ENCODE data around the gene DDX28.

Gene DDX28

GRCh38 chr16:68022728-68023537, at the start of gene DDX28, which contains the start of gene DUS2:
TSS of gene DDX28 (minus strand) at chr16:68023232. CDS start at chr16:68023202, 30 bp downstream.
TSS of gene DUS2 (plus strand) at chr16:68023284. CDS start at chr16:68038024, 14,740 bp downstream.
- DNase-seq: peak; percentile 91

DNA sequence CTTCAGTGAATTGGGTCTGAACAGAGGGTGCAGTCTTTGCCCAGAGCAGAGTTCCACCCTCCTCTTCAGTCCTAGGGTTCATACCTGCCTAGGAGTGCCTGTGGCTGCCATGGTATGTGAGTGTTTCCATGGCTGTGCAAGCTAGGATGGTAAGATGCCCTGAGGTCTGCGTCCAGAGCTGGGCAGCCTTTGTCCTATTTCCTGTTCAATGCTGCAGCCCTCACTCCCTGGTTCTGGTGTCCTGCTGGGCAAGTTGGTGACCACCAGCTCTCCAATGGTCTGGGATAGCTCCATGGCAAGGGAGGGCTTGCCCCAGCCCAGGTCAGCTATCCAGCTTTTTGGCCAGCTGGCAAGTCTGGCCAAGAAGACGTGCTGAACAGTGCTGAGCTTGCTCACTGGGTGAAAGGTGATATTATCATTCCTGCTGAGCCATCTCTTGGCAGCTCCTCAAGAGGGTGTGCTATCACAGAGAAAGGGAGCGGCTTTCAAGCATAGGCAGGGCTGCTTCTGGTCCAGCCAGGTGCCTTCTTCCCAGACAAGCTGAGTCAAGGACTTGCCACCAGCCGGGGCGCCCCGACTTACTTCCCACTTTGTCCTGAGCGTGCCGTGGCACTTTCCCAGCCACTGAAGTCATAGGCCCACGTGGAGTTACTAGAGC, 49.1 kb upstream of the DDX28 start:
- DNase-seq: no peak

DNA sequence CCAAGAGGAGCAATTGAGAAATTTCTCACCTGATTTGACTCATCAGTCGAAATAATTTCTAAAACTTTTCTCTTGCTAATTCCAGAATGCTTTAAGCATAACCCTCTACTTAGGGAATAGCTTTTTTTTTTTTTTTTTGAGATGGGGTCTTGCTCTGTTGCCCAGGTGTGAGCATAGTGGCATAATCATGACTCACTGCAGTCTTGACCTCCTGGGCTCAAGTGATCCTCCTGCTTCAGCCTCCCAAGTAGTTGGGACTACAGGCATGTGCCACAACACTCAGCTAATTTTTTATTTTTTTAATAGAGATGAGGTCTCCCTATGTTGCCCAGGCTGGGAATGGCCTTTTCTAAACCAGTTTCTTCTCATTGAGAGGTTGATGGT, 48.5 kb upstream of the DDX28 start:
- DNase-seq: no peak

DNA sequence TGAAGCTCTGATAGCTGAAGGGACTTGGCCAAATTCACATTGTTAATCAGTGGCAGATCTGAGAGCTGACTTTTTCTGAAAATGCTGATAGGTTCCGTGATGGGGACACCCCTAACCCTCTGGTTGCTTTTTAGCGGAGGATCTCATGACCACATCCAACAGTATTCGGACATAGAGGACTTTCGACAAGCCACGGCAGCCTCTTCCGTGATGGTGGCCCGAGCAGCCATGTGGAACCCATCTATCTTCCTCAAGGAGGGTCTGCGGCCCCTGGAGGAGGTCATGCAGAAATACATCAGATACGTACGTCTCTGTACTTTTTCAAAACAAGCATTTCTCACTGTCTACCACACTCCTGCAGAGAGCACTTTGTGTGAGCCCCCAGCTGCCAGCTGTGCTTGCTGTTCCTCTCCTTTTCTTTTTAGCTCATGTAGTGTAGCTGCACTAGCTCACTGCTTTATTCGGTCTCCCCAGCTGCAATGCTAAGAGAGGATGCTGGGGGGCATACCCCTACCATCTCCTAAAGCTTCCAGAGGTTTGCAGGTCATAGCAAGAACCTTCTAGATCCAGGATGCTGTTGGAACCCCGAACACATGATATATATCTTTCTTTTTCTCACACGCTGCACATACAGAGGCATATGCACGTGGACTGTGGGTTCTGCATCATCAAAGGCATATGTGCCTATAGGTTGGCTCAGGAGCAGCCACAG, 47.9 kb upstream of the DDX28 start:
- no peak for DNase-seq

- no peak for DNase-seq
Observed at GRCh38 chr16:68070249-68070730, 47.3 kb upstream of the DDX28 start.

DNA sequence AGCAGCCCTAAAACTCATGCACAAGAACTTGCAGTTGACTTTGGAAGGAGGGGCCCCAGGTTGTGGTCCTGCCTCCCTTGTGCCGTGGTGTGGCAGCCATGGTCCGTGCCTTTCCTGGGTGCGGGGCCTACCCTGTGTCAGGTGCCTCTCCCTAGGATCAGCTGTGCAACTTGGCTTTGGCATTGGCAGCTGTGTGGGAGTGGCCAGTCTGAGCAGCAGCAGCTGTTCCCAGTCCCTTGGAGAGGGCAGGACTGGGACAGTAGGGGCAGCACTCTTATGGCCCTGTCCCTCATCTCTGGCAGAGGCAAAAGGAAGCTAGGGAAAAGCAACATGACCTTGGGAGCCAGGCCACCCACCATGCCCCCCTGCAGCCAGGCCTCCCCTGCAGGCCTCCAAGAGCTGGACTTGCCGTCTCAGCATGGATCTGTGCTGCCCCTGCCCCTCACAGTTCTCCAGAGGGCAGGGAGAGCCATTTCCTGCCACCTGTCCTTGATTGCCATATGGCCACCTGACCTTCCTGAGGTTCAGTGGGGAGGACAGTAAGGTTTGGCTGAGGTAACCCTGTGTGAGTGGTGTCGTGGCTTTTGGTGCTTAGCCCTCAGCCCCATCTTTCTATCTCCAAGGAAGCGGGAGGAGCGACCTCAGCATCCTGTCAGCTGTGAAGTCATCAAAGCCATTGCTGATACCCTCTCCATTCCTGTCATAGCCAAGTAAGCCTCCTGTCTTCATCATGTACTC, 46.6 kb upstream of the DDX28 start:
- DNase-seq: no peak

DNA sequence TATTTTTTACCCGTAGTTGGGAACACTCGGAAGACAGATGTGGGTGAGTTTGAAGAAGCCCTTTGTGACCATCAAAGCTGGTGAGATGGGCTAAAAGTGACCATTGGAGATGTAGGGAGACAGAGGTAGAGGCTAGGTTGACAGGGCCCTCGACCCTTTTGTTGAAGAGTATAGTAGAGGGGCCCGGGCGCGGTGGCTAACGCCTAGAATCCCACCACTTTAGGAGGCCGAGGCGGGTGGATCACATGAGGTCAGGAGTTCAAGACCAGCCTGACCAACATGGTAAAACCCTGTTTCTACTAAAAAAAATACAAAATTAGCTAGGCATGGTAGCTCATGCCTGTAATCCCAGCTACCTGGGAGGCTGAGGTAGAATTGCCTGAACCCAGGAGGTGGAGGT, 45.9 kb upstream of the DDX28 start:
- no peak for DNase-seq

- no peak for DNase-seq
Observed at GRCh38 chr16:68066763-68067162, 43.7 kb upstream of the DDX28 start.

DNA sequence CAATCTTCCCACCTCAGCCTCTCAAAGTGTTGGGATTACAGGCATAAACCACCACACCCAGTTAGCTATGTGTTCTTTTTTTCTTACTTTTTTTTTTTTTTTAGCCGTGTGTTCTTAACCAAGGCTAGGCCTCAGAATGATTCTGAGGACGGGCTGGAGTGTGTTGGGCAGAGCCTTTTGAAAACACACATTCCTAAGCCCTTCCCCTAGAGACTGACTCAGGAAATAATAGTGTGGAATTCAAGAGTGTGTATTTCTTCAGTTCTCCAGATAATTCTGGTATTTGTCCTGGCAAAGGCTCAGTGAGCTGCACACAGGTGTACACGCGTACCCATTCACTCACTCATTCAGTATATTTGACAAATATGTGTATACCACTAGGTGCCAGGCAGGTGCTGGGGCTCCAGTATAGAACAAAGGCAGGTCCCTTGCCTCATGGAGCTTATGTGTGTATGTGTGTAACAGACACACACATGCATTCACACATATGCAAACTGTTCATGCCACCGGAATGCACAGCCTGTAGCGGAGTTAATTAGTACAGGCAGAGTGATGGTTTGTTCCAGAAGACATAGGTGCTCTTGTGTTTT, 42.8 kb upstream of the DDX28 start:
- no peak for DNase-seq

DNA sequence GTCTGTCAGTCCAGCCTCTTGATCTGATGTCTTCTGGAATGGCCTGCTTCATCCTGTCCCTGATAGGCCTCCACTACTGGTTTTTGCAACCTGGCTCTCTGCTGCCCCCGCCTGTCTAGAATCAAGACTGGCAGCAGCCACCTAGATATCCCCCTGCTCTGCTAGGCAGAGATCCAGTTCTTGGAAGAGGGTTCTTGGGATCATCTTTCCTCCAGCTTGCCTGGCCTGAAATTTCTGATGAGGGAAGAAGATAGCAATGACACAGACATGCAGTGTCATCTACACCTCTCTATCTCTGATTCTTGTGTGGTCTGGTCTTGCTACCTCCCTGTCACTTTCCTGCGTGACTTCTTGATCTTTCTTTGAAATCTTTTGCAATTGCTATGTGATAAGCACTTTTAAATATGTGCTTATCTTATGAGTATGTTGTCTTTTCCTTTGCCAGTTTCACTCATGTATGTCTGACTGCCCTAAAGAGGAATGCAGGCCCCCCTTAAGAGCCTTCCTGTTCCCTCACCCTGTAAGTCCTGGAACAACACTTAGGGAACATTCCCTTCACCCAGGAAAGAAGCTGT, 41.8 kb upstream of the DDX28 start:
- no peak for DNase-seq

DNA sequence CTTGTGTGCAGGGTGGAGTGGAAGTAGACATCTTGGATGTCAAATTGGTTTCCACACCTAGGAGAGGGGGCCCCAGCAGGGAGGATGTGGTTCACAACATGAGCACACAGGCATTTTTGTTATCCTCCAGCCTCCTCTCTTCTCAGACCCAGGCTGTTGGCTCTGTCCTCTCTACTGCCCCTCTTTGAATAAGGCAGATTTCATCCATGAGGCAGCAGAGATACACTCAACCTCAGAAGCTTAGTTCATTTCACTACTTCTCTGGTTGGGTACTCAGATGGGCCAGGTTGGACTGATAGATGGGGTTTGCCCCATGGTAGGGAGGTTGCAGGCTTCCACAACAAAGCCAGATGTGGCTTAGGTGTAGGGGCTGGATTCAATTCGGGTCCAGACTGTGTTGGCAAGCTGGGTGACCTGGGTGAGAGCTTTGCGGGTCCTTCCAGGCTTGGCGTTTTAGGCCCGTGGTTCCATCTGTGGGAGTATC, 39.9 kb upstream of the DDX28 start:
- DNase-seq: no peak

DNA sequence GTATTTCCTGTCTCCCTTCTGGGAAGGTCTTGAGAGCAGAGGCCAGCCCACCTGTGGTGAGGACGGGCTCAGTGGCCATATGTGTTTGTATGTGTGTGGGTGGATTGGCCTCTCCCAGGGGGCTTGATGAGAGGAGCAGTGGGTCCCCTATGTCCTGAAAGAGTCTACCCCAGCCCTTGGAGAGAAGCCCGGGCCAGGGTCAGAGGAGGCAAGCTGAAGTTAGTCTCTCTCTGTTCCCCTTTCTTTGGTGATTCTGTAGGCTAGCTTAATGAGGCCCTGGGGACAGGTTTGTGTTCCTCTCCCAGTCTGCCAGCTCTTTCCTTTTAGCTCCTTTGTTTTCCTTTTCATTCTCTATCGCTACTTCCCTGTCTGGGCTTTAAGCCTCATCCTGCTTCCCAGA, 38.4 kb upstream of the DDX28 start:
- DNase-seq: no peak

DNA sequence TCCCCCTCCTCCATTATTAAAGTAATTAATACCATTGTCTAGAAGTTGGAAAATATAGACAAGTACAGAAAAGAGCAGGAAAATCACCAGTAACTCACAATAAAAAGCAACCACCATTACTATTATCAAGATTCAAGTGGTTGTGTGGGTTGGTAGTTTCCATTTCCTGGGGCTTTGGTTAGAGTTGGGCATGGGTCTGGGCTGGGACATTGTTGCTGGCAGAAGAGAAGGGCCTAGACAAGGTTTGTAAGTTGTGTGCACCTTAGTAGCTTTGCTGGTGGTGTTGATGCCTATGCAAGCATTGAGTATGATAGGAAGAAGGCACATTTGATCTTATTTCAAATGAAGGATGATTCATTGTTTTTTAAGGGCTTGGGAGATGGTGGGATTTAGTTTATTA, 36.8 kb upstream of the DDX28 start:
- DNase-seq: no peak

DNA sequence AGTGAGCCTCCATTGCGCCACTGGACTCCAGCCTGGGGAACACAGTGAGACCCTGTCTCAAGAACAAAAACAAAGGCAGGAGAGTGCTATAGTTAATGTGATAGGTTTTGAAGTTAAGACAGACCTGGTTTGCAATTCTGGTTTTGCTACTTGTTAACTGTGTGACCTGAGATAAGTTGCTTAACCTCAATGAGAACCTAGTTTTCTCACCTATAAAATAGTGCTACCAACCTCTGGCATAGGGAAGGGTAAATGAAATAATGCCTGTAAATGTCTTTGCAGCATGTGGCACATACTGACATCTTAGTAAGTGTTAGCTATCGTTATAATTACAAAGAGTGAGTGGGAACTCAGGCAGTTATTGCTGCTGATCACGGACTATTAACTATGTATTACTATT, 32.4 kb upstream of the DDX28 start:
- DNase-seq: no peak

DNA sequence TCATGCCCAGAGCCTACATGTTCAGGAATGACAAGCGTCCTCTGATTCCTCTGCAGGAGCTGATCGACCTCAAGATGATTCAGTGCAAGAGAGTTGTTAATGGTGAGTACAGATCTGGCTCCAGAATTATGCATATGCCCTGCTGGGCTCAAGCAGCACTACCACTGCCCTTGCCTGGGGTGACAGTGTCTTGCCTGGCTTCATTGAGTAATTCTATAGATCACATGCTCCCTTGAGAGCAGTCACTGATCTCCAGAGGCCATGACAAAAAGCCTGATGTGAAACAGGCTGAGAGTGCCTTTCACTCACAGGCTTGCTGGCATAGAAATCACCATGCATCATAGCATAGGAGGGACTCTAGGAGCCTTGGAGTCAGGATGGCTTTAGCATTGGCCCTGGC, 26.4 kb upstream of the DDX28 start:
- DNase-seq: no peak

GRCh38 chr16:68047987-68048386, 25.0 kb upstream of the DDX28 start:
- DNase-seq: no peak

DNA sequence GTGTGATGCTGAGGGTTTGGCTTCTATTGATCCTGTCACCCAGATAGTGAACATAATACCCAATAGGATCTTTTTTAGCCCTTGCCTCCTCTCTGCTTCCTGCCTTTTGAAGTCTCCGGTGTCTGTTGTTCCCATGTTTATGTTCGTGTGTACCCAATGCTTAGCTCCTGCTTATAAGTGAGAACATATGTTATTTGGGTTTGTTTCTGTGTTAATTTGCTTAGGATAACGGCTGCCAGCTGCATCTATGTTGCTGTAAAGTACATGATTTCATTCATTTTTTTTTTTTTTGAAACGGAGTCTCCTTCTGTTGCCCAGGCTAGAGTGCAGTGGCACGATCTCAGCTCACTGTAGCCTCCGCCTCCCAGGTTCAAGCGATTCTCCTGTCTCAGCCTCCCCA, 23.1 kb upstream of the DDX28 start:
- no peak for DNase-seq

DNA sequence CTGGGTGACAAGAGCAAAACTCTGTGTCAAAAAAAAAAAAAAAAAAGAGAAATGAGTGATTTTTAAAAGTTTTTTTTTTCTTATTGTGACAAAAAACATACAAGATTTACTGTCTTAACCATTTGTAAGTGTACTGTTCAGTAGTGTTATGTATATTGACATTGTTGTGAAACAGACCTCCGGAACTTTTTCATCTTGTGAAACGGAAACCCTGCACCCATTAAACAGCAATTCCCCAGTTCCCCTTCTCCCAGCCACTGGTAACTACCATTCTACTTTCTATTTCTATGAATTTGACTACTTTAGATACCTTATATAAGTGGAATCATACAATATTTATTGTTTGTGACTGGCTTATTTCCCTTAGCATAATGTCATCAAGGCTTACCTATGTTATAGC, 18.8 kb upstream of the DDX28 start:
- no peak for DNase-seq

GRCh38 chr16:68040506-68041288, 17.7 kb upstream of the DDX28 start:
- DNase-seq: peak; percentile 56

GRCh38 chr16:68037841-68038597, 15.0 kb upstream of the DDX28 start:
- DNase-seq: no peak

Measured in KG1 (cell line).